ENCODE measurements around the gene RPAP2.
"Not testable (repeated sequence)": the region's sequence is repeated elsewhere in the genome, so short reads cannot be mapped to it uniquely, and the experiment has no call there.

The RPAP2 gene

GRCh38 chr1:92277105-92277723, 21.6 kb upstream of the RPAP2 start:
- H3K4me3 ChIP-seq (ENCODE audit: low read depth, low read length), result no peak overlapping the region
- no peak for TF ChIP-seq CTCF (IDR thresholded peaks at IDR 0.05; ENCODE audit: low read depth, low read length, missing control alignments)
- in situ Hi-C loops (cut with HindIII; ENCODE audit: low sequenced_read_pairs), result loop anchor here (25.0 kb wide), 2 partner anchors 290 to 765 kb away; partner anchors contain the start of gene CDC7
- no peak for DNase-seq (ENCODE audit: low read depth)

GRCh38 chr1:92279781-92280180, 19.1 kb upstream of the RPAP2 start:
- H3K4me3 ChIP-seq (ENCODE audit: low read depth, low read length); DNase-seq (ENCODE audit: low read depth): not testable (repeated sequence)
- in situ Hi-C loops (cut with HindIII; ENCODE audit: low sequenced_read_pairs), result loop anchor here (25.0 kb wide), 2 partner anchors 292 to 767 kb away; partner anchors contain the start of gene CDC7

- in situ Hi-C loops (cut with HindIII; ENCODE audit: low sequenced_read_pairs), result loop anchor here (25.0 kb wide), 2 partner anchors 294 to 769 kb away; partner anchors contain the start of gene CDC7
- H3K4me3 ChIP-seq (ENCODE audit: low read depth, low read length); DNase-seq (ENCODE audit: low read depth): not testable (repeated sequence)
Measured at GRCh38 chr1:92281411-92281810, 17.4 kb upstream of the RPAP2 start.

GRCh38 chr1:92291372-92291999, 7.4 kb upstream of the RPAP2 start:
- DNase-seq (ENCODE audit: low read depth), result peak; percentile 65
- in situ Hi-C loops (cut with HindIII; ENCODE audit: low sequenced_read_pairs), result loop anchor here (25.0 kb wide), 2 partner anchors 304 to 779 kb away; partner anchors contain the start of gene CDC7
- TF ChIP-seq CTCF (IDR thresholded peaks at IDR 0.05; ENCODE audit: low read depth, low read length, missing control alignments), result peak; percentile 83
- H3K4me3 ChIP-seq (ENCODE audit: low read depth, low read length), result no peak overlapping the region

- no peak for DNase-seq (ENCODE audit: low read depth)
- H3K4me3 ChIP-seq (ENCODE audit: low read depth, low read length), result peak overlapping the region; percentile 63
- in situ Hi-C loops (cut with HindIII; ENCODE audit: low sequenced_read_pairs), result loop anchor here (25.0 kb wide), 2 partner anchors 311 to 786 kb away; partner anchors contain the start of gene CDC7
- TF ChIP-seq CTCF (IDR thresholded peaks at IDR 0.05; ENCODE audit: low read depth, low read length, missing control alignments), result no peak
Measured at GRCh38 chr1:92298213-92298572, 666 bp upstream of the RPAP2 start.

- in situ Hi-C loops (cut with HindIII; ENCODE audit: low sequenced_read_pairs), result loop anchor here (25.0 kb wide), 3 partner anchors 288 to 787 kb away; partner anchors contain the start of gene CDC7
- peak overlapping the region; percentile 63 for H3K4me3 ChIP-seq (ENCODE audit: low read depth, low read length)
- DNase-seq (ENCODE audit: low read depth), result no peak
- TF ChIP-seq CTCF (IDR thresholded peaks at IDR 0.05; ENCODE audit: low read depth, low read length, missing control alignments), result no peak
Measured at GRCh38 chr1:92299477-92300150, 755 bp downstream of the RPAP2 start.

- TF ChIP-seq CTCF (IDR thresholded peaks at IDR 0.05; ENCODE audit: low read depth, low read length, missing control alignments), result no peak
- no peak for DNase-seq (ENCODE audit: low read depth)
- H3K4me3 ChIP-seq (ENCODE audit: low read depth, low read length), result no peak overlapping the region
- in situ Hi-C loops (cut with HindIII; ENCODE audit: low sequenced_read_pairs), result loop anchor here (25.0 kb wide), 1 partner anchor 286 kb away; no protein-coding TSS in a partner anchor
Measured at GRCh38 chr1:92301021-92301420, 2.2 kb downstream of the RPAP2 start.
